Measurements from ENCODE around the gene IGF1R. TPM values are rescaled to one million over a fixed set of nuclear protein-coding genes. Genes with fewer than 3 reads are reported as not detected.

IGF1R gene
- total RNA-seq, 3 donors from 2014 or later = 34.7 to 65.2 (median 47.7) TPM

- no peak for TF ChIP-seq CTCF (IDR thresholded peaks at IDR 0.05)
- DNase-seq = no peak
Measured at GRCh38 chr15:98807262-98807661, 158.9 kb downstream of the IGF1R start.

GRCh38 chr15:98809273-98809672 lies 160.9 kb downstream of the IGF1R start:
- ATAC-seq (no peak), DNase-seq (no peak)
- Histone ChIP-seq H3K4me1 (ENCODE audit: low read depth) (peaks cover 5% of the 10 kb centered on the region), H3K36me3 (ENCODE audit: low read depth) (no peaks in the 10 kb centered on the region), H3K4me3 (no peak overlapping the region), H3K9me3 (no peaks in the 10 kb centered on the region)
- intact Hi-C loops (cut with DNase I, micrococcal nuclease) = no loop called here
- no peak for TF ChIP-seq CTCF (IDR thresholded peaks at IDR 0.05)

More at GRCh38 chr15:98807262-98807661, 158.9 kb downstream of the IGF1R start:
- no peak for ATAC-seq
- intact Hi-C loops (cut with DNase I, micrococcal nuclease) = no loop called here
- peaks cover 5% of the 10 kb centered on the region for H3K4me1 ChIP-seq (ENCODE audit: low read depth)
- H3K36me3 ChIP-seq (ENCODE audit: low read depth) = no peaks in the 10 kb centered on the region
- no peaks in the 10 kb centered on the region for H3K9me3 ChIP-seq
- no peak overlapping the region for H3K4me3 ChIP-seq

GRCh38 chr15:98812716-98813446 lies 164.5 kb downstream of the IGF1R start:
- no peaks in the 10 kb centered on the region for H3K36me3 ChIP-seq (ENCODE audit: low read depth)
- no peaks in the 10 kb centered on the region for H3K4me1 ChIP-seq (ENCODE audit: low read depth)
- intact Hi-C loops (cut with DNase I, micrococcal nuclease) = no loop called here
- TF ChIP-seq CTCF (IDR thresholded peaks at IDR 0.05) = no peak
- ATAC-seq = peak; percentile 62
- no peak overlapping the region for H3K4me3 ChIP-seq
- no peak for DNase-seq
- no peaks in the 10 kb centered on the region for H3K9me3 ChIP-seq

- DNase-seq (no peak), ATAC-seq (no peak)
- H3K4me3 ChIP-seq = no peak overlapping the region
- no peak for TF ChIP-seq CTCF (IDR thresholded peaks at IDR 0.05)
- no peaks in the 10 kb centered on the region for H3K9me3 ChIP-seq
- intact Hi-C loops (cut with DNase I, micrococcal nuclease) = no loop called here
- H3K4me1 ChIP-seq (ENCODE audit: low read depth) = no peaks in the 10 kb centered on the region
- no peaks in the 10 kb centered on the region for H3K36me3 ChIP-seq (ENCODE audit: low read depth)
Measured at GRCh38 chr15:98813951-98814350, 165.6 kb downstream of the IGF1R start.

- no peak for ATAC-seq
- intact Hi-C loops (cut with DNase I, micrococcal nuclease) = no loop called here
Measured at GRCh38 chr15:98815207-98815606, 166.9 kb downstream of the IGF1R start.

More at GRCh38 chr15:98815207-98815606, 166.9 kb downstream of the IGF1R start:
- no peak for TF ChIP-seq CTCF (IDR thresholded peaks at IDR 0.05)
- H3K9me3 ChIP-seq = no peaks in the 10 kb centered on the region
- no peak for DNase-seq
- H3K4me3 ChIP-seq = no peak overlapping the region
- H3K36me3 ChIP-seq (ENCODE audit: low read depth) = no peaks in the 10 kb centered on the region
- H3K4me1 ChIP-seq (ENCODE audit: low read depth) = no peaks in the 10 kb centered on the region
